Activated CD4-positive, CD25-positive, alpha-beta regulatory T cell (primary cell): ENCODE data around the gene DBH.

Source experiments
- DNase-seq, 4 experiments: peaks; one replicate each; lab custom pipeline; 2025; lab: John Stamatoyannopoulos, UW

DBH gene

DNA sequence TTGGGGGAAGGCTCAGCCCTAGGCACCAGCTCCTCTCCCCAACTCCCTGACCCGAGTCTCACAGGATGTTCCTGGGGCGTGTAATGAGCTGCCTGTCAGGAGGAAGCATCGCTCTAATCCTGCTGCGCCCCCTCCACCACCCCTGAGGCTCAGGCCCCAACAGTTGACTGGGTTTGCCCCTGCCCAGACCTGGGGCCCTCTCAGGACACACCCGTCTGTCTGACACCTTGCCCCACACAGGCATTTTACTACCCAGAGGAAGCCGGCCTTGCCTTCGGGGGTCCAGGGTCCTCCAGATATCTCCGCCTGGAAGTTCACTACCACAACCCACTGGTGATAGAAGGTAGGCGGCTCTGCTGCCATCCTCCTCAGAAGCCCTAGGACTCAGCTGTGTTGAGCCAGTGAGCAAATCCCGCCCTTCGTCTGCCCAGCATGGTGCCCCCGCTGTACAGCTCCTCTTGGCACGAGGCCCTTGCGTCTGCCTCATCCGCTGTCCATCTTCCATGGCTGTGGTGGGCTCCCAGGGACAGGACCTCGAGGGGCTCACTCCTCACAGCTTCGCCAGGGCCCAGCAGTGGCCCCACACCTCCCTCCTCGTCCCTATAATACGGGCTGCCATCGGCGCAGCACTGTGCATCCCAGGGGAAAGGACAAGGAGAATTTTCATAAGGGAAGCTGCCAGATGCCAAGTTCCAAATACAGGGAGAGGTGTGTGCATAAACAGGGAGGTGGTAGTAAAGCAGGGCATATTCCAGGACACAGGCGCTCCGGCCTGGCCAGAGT is 8.0 kb downstream of the DBH start:
- no peak for DNase-seq

- no peak for DNase-seq
These were observed 9.0 kb downstream of the DBH start for GRCh38 chr9:133645021-133645765.

DNA sequence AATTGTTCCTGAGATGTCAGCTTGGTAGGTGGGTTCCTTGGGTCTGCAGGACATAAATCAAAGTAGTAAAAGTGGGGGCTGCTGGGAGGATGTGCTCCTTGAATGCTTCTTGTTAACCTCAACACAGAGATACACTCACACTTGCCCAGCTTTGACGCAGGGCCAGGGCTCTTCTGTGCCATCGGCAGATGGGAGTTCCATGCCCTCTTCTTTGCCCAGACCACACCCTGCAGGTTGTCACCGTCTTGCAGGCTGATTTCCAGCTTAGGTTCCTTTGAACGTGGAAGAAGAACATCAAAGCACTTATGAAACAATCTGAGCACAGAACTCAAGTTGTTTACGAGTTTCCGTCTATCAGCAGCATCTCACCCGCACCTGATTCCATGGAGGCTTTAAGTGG is 11.0 kb downstream of the DBH start:
- no peak for DNase-seq

- DNase-seq: no peak
These were observed 11.8 kb downstream of the DBH start for GRCh38 chr9:133647765-133648469.

GRCh38 chr9:133649194-133649593 is 13.0 kb downstream of the DBH start:
- no peak for DNase-seq

DNA sequence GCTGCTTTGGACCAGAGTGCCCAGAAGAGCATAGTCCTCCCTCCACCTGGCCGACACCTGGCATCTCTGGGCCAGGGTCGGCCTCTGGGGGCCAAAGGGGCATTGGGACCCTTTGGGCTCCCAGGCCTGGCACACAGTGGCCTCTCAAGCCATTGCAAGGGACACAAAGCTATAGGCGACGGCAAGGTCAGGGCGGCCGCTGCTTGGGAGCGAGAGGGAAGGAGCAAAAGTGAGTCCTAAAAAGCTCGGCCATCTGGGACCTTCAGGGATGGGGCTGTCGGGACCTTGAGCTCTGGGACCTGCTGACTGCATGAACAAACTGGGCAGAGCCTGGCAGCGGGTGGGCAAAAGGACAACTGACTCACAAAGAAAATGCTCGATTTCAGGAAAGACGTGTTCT is 13.9 kb downstream of the DBH start:
- DNase-seq: no peak

DNA sequence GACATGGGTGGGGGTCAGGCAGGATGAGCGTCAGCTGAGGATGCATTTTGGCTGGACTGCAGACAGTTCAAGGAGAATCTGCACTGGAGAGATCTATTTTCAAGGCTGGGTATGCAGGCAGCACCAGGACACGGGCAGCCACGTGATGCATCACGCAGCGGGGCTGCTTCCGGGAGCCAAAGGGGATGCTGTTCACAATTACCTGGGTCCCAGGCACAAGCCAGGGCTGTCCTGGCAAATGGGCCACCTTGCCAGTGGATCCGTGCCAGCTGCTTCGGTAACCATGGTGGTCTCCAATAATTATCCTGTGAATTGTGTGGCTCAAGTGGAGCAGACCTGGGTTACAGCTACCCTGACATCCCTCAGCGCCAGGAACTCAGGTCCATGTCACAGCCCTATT is 17.5 kb downstream of the DBH start:
- no peak for DNase-seq

DNA sequence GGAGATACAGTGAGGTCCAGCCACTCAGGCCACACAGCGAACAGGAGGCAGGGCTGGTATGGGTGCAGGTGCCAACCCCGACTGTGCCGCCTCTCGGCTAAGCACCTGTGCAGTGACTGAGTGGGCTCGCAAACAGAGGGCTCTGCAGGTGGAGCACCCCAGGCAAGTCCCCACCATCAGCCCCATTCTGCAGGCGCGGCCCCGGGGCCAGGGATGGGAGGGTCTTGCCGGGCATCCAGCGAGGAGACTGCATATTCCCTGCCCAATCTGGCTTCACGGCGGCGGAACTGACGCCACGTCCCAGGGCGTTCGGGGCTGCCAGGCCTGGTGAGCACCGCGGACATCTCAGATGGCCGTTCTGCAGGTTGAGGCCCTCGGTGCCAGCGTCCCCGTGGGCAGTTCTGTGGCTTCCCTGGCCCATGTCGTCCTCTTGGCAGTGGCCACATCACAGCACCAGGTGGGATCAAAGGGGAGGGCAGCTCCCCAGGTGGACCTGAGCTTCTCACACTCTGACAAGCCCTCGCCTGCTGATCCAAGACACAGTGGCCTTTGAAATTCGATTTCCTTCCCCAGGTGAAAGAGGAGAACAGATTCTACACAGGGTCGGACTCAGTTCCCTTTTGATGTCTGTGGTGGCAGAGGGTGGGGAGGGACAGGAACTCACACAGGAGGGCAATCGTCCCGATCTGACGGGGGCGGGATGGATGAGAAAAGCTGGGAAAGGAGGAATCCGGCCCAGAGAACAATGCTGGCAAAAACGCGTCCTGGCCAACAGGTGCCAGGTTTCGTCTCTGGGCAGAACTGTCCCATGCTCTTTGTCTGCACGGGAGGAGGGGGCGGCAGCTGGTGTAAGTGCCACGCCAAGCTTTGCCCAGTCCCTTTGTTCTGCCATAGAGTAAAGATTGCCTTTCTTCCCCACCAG is 18.8 kb downstream of the DBH start:
- DNase-seq: no peak

DNA sequence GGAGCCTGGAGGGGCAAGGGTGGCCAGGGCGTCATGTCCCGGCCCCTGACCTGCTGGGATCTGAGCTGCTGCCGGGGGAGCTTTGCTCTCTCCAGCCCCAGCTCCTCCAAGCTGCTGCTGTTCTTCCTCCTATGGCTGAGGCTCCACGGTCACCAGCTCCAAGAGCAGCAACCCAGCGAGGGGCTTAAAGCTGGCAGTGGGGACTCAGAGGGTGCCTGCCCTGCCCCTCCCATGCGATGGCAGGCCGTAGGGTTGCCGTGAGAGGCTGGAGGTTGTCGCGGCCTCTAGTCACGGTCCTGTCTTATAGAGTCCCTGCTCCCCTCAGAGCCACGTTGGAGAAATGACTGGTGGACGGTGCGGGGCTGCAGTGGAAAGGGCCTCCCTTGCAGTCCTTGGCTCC is 19.5 kb downstream of the DBH start:
- no peak for DNase-seq

GRCh38 chr9:133656211-133657119 is 20.3 kb downstream of the DBH start:
- peak in 1 of 4 experiments; percentile 17 for DNase-seq

GRCh38 chr9:133657120-133657661 is 21.0 kb downstream of the DBH start:
- DNase-seq: no peak

- no peak for DNase-seq
These were observed 22.6 kb downstream of the DBH start for GRCh38 chr9:133658442-133659431.

DNA sequence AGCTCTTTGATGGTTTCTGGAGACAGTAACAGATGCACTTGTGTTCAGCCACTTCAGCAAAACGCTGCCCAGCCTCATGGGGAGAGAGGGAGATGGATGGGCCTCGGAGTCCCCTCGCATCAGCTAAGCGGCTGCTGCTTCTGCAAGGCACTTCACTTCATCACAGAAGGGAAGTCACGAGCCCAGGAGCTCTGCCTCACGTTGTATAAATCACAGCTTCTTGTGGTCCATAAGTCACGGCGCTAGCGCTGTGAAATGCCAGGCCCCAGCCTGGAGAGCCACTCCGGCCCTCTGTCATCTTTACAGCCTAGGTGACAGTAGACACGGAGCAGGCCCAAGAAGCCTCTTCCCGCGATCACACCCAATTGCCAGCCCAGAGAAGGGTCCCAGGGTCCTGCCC is 23.4 kb downstream of the DBH start:
- DNase-seq: no peak

DNA sequence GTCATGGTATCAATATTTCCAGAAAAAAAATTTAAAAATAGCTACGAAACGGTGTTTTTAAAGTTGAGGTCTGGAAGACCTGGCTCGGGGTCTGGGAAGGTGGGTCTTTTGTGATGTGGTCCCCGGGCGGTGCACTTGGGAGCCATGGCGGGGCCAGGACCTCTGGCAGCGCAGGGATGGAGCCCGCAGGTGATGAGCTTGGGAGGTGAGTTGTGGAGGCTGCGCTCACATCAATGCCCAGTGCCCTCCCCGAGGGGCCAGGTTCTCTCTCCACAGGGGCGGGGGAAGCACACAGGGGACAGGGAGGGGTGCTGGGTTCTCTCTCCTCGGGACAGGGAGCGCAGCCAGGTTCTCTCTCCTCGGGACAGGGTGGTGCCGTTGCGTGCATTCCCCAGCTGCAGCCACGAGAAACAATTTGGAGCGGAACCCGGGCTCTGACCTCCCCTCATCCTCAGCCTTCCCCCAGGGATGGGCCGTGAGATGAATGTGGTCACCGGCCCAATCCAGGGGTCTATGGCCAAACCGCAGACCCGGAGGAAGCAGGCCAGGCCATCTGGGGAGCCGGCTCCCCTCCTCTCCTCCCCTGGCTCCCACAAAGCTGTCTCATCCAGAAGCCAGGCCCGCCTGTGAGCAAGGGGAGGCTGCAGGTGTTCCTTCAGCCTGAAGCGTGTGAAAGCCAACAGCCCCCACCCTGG is 25.8 kb downstream of the DBH start:
- DNase-seq: no peak

DNA sequence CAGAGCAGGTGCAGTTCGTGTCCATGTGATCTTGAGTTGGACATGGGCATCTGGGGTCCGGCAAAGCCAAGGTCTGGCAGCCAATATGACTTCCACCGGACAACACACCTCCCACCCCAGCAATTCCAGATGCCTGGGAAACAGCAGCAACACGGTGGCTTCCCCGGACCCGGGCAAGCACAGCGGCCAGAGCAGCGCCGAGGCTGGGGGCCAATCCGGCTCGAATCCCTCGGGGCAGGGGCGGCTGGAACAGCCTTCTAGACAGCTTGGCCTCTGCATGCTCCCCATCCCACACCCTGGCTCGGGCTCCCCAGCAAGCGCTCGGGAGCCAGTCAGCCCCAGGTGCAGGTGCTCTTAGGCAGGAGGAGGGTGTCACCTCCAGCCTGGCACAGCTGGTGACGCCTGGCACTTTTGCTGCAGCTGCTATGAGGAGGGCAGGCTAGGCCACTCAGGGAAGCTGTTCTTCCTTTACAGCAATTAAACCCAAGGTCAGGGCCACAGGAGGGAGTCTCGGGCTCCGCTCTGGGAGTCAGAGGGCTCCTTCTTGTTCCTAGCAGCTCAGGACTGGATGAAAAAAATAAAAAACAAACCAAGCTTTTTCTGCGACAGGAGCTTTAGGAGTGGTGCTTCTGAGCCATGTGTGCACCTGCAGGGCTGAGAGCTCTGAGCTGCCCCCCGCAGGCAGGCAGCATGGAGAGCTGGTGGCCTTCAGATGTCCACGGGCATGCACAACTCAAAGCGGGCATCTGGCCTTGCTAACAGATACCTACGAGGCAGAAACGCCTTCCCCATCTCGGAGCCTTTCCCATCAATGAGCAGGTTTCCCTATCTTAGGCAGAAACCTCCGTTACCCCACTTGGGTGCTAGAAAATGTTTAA is 28.2 kb downstream of the DBH start:
- DNase-seq: no peak

DNA sequence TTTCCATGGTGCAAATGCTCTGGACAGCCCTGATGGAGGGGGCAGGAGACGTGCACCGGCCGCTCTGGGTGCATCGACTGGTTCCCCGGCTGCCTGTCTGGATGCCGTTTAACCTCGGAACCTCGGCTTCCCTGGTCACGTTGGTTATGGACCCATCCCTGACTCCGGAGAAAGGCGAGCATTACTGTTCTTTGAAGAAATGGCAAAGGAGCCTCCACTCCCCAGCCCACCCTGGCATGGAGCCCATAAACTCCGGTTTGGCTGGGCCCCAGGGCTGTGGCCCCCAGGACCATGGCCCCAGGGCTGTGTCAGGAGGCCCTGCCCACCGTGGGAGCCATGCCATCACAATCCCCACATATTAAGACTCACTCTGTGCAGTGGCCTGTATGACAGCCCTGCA is 28.9 kb downstream of the DBH start:
- no peak for DNase-seq

GRCh38 chr9:133665535-133665934 is 29.4 kb downstream of the DBH start:
- DNase-seq: no peak

DNA sequence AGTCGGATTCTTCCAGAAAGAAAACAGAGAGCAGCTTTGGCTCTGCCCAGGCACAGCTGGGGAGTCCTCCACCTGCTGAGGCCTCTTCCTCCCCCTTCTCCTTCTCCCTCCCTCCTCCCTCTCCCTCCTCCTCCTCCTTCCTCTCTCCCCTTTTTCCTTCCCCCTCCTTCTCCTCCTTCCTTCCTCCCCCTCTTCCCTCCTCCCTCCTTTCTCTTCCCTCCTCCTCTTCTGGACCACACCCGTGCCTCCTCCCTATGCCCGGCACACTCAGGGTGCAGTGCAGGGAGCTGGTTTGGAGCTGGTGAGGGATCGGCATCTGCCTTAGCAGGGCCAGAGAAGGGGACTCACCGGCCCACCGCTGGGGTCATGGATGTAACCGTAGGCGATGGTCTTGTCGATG is 30.2 kb downstream of the DBH start:
- no peak for DNase-seq
